ENCODE measurements around the gene ACSS3. TPM values are rescaled to one million over a fixed set of nuclear protein-coding genes. Genes with fewer than 3 reads are reported as not detected.

Gene ACSS3
- total RNA-seq, 1 experiment from 2014 or later = 19.3 TPM

DNA sequence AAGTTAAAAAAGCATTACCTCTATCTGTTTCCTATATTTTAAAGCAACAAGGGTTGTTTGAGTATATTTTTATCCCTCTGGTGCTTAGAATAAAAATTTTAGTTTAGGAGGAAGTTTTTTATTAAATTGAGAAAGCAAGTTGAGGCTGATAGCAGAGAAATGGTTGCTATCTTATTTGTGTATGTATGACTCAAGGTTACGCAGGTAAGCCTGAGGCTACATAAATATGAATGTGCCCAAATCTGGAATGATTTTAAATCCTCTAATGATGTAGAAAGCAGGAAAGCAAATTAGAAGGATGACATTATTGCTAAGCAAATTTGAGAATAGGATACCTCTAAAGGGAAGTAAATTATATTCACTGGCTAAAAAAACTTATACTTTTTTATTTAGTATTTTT, 109.8 kb downstream of the ACSS3 start:
- Histone ChIP-seq H3K79me2 (ENCODE audit: insufficient read depth, low read length) (no peaks in the 10 kb centered on the region), H2BK15ac (ENCODE audit: low read depth, low read length) (no peak overlapping the region), H3K4me1 (ENCODE audit: insufficient read depth, low read length) (no peaks in the 10 kb centered on the region), H3K79me1 (ENCODE audit: insufficient read depth, low read depth, low read length, poor library complexity, severe bottlenecking) (no peaks in the 10 kb centered on the region), H2BK120ac (ENCODE audit: low read depth, low read length, poor library complexity, severe bottlenecking) (no peak overlapping the region), H4K20me1 (ENCODE audit: control insufficient read depth, insufficient read depth, insufficient read length) (no peaks in the 10 kb centered on the region), H2AFZ (ENCODE audit: low read length) (no peak overlapping the region), H2BK5ac (ENCODE audit: insufficient read length, low read length) (no peak overlapping the region), H2BK20ac (ENCODE audit: low read depth, low read length, poor library complexity, severe bottlenecking) (no peak overlapping the region), H3T11ph (ENCODE audit: low read length) (no peak overlapping the region), H3K23ac (ENCODE audit: insufficient read length, low read depth, low read length) (no peak overlapping the region), H3K4ac (ENCODE audit: low read depth, low read length) (no peak overlapping the region), H3K9ac (ENCODE audit: extremely low read depth, insufficient read length, low read length) (no peak overlapping the region), H4K91ac (ENCODE audit: insufficient read length, low read depth, low read length) (no peak overlapping the region), H3K56ac (ENCODE audit: insufficient read length, low read depth, low read length) (no peak overlapping the region), H3K27ac (ENCODE audit: insufficient read length, low read depth, low read length) (no peak overlapping the region), H4K8ac (replicated peaks; ENCODE audit: insufficient read length, low read depth, low read length) (no peak overlapping the region), H3K23me2 (ENCODE audit: insufficient read length, low read depth, low read length, poor library complexity, severe bottlenecking) (no peaks in the 10 kb centered on the region), H4K5ac (ENCODE audit: insufficient read length, low read depth, low read length) (no peak overlapping the region), H3K14ac (ENCODE audit: insufficient read depth, low read length) (no peak overlapping the region), H3K9me3 (ENCODE audit: control insufficient read depth, low read depth, low read length) (no peaks in the 10 kb centered on the region), H3K27me3 (ENCODE audit: insufficient read depth, low read length) (no peaks in the 10 kb centered on the region), H3K18ac (ENCODE audit: insufficient read length, low read depth, low read length) (no peak overlapping the region), H2BK12ac (ENCODE audit: insufficient read length, low read depth, low read length) (no peak overlapping the region), H2AK5ac (ENCODE audit: insufficient read length, low read length) (no peak overlapping the region), H3K4me2 (ENCODE audit: insufficient read depth, insufficient read length, low read length) (no peak overlapping the region)
- H3K4me3 Mint-ChIP-seq = no peak overlapping the region
- no peak overlapping the region for H3K27ac Mint-ChIP-seq
- no CpG with 5 or more reads among the region's 1 CpG for WGBS (ENCODE audit: extremely low coverage, insufficient read length, low lambda C conversion rate)
- TF ChIP-seq, protein P1, sequence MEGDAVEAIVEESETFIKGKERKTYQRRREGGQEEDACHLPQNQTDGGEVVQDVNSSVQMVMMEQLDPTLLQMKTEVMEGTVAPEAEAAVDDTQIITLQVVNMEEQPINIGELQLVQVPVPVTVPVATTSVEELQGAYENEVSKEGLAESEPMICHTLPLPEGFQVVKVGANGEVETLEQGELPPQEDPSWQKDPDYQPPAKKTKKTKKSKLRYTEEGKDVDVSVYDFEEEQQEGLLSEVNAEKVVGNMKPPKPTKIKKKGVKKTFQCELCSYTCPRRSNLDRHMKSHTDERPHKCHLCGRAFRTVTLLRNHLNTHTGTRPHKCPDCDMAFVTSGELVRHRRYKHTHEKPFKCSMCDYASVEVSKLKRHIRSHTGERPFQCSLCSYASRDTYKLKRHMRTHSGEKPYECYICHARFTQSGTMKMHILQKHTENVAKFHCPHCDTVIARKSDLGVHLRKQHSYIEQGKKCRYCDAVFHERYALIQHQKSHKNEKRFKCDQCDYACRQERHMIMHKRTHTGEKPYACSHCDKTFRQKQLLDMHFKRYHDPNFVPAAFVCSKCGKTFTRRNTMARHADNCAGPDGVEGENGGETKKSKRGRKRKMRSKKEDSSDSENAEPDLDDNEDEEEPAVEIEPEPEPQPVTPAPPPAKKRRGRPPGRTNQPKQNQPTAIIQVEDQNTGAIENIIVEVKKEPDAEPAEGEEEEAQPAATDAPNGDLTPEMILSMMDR (conservative IDR thresholded peaks at IDR 0.05) = no peak
- no peaks in the 10 kb centered on the region; a peak in 1 of 7 replicates for H3K36me3 Mint-ChIP-seq (ENCODE audit: insufficient read depth in 1 of 3, low read depth in 3 of 3)
- no peak for DNase-seq
- no peaks in the 10 kb centered on the region for H3K9me3 Mint-ChIP-seq
- H3K4me1 Mint-ChIP-seq = no peaks in the 10 kb centered on the region
- H3K27me3 Mint-ChIP-seq (ENCODE audit: low read depth) = no peaks in the 10 kb centered on the region

Measured in H9 (cell line).